Measurements from ENCODE around the gene AP5M1.

DNA sequence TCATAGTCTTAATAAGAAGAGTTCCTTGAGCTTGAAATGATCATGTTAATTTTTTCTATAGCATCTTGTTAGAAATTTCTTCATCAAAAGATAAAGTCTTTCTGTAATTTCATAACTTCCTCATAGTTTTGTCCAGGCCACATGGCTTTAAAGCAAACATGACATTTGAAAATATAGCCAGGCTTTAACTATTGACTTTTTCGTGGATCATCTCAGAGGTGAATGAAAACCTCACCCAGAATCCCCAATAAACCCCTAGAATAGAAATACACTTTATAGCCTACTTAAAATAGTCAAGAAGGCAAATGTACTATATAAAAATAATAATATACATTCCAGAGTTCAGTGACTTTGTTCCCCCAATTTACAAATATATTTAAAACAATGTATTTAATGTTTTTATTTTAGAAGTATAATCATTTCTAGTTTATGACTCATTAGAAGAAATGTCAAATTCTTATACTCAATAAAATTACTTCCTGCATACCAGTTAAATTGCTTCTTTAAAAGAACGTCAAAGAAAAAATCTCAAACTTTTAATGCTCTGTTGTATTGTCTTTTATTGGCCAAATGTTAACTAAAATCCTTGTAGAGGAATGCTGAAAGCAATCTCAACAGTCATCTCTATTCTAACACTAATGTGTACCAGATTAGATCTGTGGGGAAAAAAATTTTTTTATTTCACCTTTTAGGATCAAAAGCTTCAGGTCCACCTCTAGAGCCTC is 21.7 kb upstream of the AP5M1 start:
- TF ChIP-seq TAF1 (IDR thresholded peaks at IDR 0.05; ENCODE audit: borderline replicate concordance, insufficient read depth, low read length) (no peak), SIN3A (IDR thresholded peaks at IDR 0.05; ENCODE audit: borderline replicate concordance, insufficient read depth, low read length) (no peak), POLR2AphosphoS5 (IDR thresholded peaks at IDR 0.05; ENCODE audit: low read depth, low read length) (no peak), FOXP2 (optimal IDR thresholded peaks at IDR 0.05; ENCODE audit: borderline replicate concordance, extremely low read depth, extremely low read length, insufficient read depth) (no peak)
- TF ChIP-seq, protein P1, sequence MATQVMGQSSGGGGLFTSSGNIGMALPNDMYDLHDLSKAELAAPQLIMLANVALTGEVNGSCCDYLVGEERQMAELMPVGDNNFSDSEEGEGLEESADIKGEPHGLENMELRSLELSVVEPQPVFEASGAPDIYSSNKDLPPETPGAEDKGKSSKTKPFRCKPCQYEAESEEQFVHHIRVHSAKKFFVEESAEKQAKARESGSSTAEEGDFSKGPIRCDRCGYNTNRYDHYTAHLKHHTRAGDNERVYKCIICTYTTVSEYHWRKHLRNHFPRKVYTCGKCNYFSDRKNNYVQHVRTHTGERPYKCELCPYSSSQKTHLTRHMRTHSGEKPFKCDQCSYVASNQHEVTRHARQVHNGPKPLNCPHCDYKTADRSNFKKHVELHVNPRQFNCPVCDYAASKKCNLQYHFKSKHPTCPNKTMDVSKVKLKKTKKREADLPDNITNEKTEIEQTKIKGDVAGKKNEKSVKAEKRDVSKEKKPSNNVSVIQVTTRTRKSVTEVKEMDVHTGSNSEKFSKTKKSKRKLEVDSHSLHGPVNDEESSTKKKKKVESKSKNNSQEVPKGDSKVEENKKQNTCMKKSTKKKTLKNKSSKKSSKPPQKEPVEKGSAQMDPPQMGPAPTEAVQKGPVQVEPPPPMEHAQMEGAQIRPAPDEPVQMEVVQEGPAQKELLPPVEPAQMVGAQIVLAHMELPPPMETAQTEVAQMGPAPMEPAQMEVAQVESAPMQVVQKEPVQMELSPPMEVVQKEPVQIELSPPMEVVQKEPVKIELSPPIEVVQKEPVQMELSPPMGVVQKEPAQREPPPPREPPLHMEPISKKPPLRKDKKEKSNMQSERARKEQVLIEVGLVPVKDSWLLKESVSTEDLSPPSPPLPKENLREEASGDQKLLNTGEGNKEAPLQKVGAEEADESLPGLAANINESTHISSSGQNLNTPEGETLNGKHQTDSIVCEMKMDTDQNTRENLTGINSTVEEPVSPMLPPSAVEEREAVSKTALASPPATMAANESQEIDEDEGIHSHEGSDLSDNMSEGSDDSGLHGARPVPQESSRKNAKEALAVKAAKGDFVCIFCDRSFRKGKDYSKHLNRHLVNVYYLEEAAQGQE (IDR thresholded peaks at IDR 0.05; ENCODE audit: insufficient read depth in 1 of 2, low read depth in 2 of 2, low read length in 2 of 2): no peak
